KMS-11 (cell line): ENCODE measurements around the gene CLTCL1.
"Not testable (repeated sequence)": the region's sequence is repeated elsewhere in the genome, so short reads cannot be mapped to it uniquely, and the experiment has no call there.

ENCODE experiments used
- H2AFZ ChIP-seq: fragments of 200-600 bp; sonication (generic); 2 replicates; pipeline ENCODE4 v1.6.1; 2016; ENCODE audit warnings: antibody characterized with exemption, mixed run types, low read depth
- H3K27ac ChIP-seq: fragments of 200-600 bp; sonication (generic); 2 replicates; pipeline ENCODE4 v1.6.1; 2016; ENCODE audit warnings: mild to moderate bottlenecking, mixed run types
- H3K27me3 ChIP-seq: fragments of 200-600 bp; sonication (generic); 2 replicates; pipeline ENCODE4 v1.6.1; 2017; ENCODE audit warnings: mild to moderate bottlenecking, low read depth, mixed run types, moderate library complexity; ENCODE audit not compliant: insufficient read depth
- H3K36me3 ChIP-seq: fragments of 200-600 bp; sonication (generic); 2 replicates; pipeline ENCODE4 v1.6.1; 2017; ENCODE audit warnings: mild to moderate bottlenecking, mixed run types; ENCODE audit not compliant: insufficient read depth
- H3K4me1 ChIP-seq: fragments of 200-600 bp; sonication (generic); 2 replicates; pipeline ENCODE4 v1.6.1; 2016; ENCODE audit warnings: mild to moderate bottlenecking, low read depth, mixed run types; ENCODE audit not compliant: poor library complexity, severe bottlenecking
- H3K4me2 ChIP-seq: fragments of 200-600 bp; sonication (generic); 2 replicates; pipeline ENCODE4 v1.7.0; 2016; ENCODE audit warnings: mild to moderate bottlenecking, mixed run types
- H3K4me3 ChIP-seq: fragments of 200-600 bp; sonication (generic); IDR thresholded peaks from 2 replicates; pipeline ENCODE4 v1.6.1; 2017; ENCODE audit warnings: low read depth, low read length, mixed read lengths; ENCODE audit not compliant: insufficient read depth
- H3K79me2 ChIP-seq: fragments of 200-600 bp; sonication (generic); 2 replicates; pipeline ENCODE4 v1.6.1; 2016; ENCODE audit warnings: low read depth, mixed run types; ENCODE audit not compliant: insufficient read depth
- H3K9ac ChIP-seq: fragments of 200-600 bp; sonication (generic); 2 replicates; pipeline ENCODE4 v1.6.1; 2016; ENCODE audit warnings: mild to moderate bottlenecking, mixed run types
- H4K20me1 ChIP-seq: fragments of 200-600 bp; sonication (generic); 2 replicates; pipeline ENCODE4 v1.6.1; 2016; ENCODE audit warnings: mild to moderate bottlenecking, mixed run types; ENCODE audit not compliant: insufficient read depth
- TF ChIP-seq, protein P1 (sequence below): fragments of 200-600 bp; sonication (generic); conservative IDR thresholded peaks from 2 replicates; pipeline ENCODE4 v1.6.1; 2017; ENCODE audit warnings: low read depth, mild to moderate bottlenecking, antibody characterized with exemption, low read length, moderate library complexity, mixed read lengths

The CLTCL1 gene

DNA sequence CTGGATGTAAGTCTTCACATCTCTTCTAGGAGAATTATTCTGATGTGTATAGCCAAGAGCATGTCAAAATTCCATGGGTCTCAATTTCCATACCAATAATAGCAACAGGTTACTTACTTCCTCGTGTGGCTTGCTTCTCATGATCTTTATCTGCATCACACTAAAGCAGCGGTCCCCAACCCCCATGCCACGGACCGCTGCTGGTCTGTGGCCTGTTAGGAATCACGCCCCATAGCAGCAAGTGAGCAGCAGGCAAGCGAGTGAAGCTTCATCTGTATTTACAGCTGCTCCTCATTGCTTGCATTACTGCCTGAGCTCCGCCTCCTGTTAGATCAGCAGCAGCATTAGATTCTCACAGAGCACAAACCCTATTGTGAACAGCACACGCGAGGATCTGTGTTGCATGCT lies 84.1 kb downstream of the CLTCL1 start:
- Histone ChIP-seq H3K4me3 (no peak overlapping the region), H4K20me1 (no peaks in the 10 kb centered on the region), H3K4me2 (no peak overlapping the region), H3K79me2 (no peaks in the 10 kb centered on the region), H3K9ac (no peak overlapping the region), H3K36me3 (no peaks in the 10 kb centered on the region), H3K27me3 (no peaks in the 10 kb centered on the region), H2AFZ (no peak overlapping the region), H3K4me1 (no peaks in the 10 kb centered on the region), H3K27ac (no peak overlapping the region)
- TF ChIP-seq, protein P1, sequence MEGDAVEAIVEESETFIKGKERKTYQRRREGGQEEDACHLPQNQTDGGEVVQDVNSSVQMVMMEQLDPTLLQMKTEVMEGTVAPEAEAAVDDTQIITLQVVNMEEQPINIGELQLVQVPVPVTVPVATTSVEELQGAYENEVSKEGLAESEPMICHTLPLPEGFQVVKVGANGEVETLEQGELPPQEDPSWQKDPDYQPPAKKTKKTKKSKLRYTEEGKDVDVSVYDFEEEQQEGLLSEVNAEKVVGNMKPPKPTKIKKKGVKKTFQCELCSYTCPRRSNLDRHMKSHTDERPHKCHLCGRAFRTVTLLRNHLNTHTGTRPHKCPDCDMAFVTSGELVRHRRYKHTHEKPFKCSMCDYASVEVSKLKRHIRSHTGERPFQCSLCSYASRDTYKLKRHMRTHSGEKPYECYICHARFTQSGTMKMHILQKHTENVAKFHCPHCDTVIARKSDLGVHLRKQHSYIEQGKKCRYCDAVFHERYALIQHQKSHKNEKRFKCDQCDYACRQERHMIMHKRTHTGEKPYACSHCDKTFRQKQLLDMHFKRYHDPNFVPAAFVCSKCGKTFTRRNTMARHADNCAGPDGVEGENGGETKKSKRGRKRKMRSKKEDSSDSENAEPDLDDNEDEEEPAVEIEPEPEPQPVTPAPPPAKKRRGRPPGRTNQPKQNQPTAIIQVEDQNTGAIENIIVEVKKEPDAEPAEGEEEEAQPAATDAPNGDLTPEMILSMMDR: no peak

GRCh38 chr22:19206287-19206686 lies 85.2 kb downstream of the CLTCL1 start:
- Histone ChIP-seq H3K4me2 (no peak overlapping the region), H3K4me1 (no peaks in the 10 kb centered on the region), H3K27ac (no peak overlapping the region), H3K9ac (no peak overlapping the region), H3K36me3 (no peaks in the 10 kb centered on the region), H4K20me1 (no peaks in the 10 kb centered on the region), H2AFZ (no peak overlapping the region), H3K4me3 (no peak overlapping the region), H3K79me2 (no peaks in the 10 kb centered on the region), H3K27me3 (no peaks in the 10 kb centered on the region)
- TF ChIP-seq, protein P1: no peak

- H3K27ac ChIP-seq: no peak overlapping the region
- H2AFZ ChIP-seq: no peak overlapping the region
- no peak overlapping the region for H3K9ac ChIP-seq
- TF ChIP-seq, protein P1: no peak
- no peaks in the 10 kb centered on the region for H3K27me3 ChIP-seq
- H4K20me1 ChIP-seq: no peaks in the 10 kb centered on the region
- no peaks in the 10 kb centered on the region for H3K4me1 ChIP-seq
- no peak overlapping the region for H3K4me3 ChIP-seq
- H3K4me2 ChIP-seq: no peak overlapping the region
- H3K79me2 ChIP-seq: no peaks in the 10 kb centered on the region
- no peaks in the 10 kb centered on the region for H3K36me3 ChIP-seq
These were observed 86.9 kb downstream of the CLTCL1 start for GRCh38 chr22:19204640-19205039.

- TF ChIP-seq, protein P1: no peak
- no peaks in the 10 kb centered on the region for H3K36me3 ChIP-seq
- H4K20me1 ChIP-seq: no peaks in the 10 kb centered on the region
- H2AFZ ChIP-seq: no peak overlapping the region
- no peaks in the 10 kb centered on the region for H3K4me1 ChIP-seq
- no peak overlapping the region for H3K9ac ChIP-seq
- H3K79me2 ChIP-seq: no peaks in the 10 kb centered on the region
- H3K4me2 ChIP-seq: no peak overlapping the region
- H3K27me3 ChIP-seq: no peaks in the 10 kb centered on the region
- H3K27ac ChIP-seq: no peak overlapping the region
- H3K4me3 ChIP-seq: no peak overlapping the region
These were observed 87.7 kb downstream of the CLTCL1 start for GRCh38 chr22:19203834-19204233.

DNA sequence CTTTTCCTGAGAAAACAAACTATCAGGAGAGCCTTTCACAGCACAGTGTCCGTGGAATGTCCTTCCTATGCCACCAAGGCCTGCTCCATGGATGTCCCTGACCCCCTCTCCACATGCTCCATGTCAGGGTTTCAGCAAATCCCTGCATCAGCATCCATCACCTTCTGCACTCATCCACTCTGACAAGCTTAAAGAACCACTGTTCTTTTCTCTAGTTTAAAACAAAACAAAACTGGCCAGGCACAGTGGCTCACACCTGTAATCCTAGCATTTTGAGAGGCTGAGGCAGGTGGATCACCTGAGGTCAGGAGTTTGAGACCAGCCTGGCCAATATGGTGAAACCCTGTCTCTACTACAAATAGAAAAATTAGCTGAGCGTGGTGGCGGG lies 88.7 kb downstream of the CLTCL1 start:
- not testable (repeated sequence) for H2AFZ ChIP-seq, H3K4me3 ChIP-seq, H3K4me2 ChIP-seq, H3K27me3 ChIP-seq, H3K79me2 ChIP-seq, H4K20me1 ChIP-seq, H3K4me1 ChIP-seq, H3K9ac ChIP-seq, H3K27ac ChIP-seq, H3K36me3 ChIP-seq
